Mesendoderm (in vitro differentiated cells): ENCODE measurements around the gene IGFL1.
"Not testable (repeated sequence)": the region's sequence is repeated elsewhere in the genome, so short reads cannot be mapped to it uniquely, and the experiment has no call there.

Experiments used
- DNase-seq: peaks from one replicate; pipeline ENCODE4 v3.0.0; 2013
- H2AK5ac ChIP-seq: 2 replicates; pipeline ENCODE4 v1.6.1; 2013; ENCODE audit warnings: low read length, inconsistent platforms
- H2BK120ac ChIP-seq: 2 replicates; pipeline ENCODE4 v1.6.1; 2013; ENCODE audit warnings: low read depth, mild to moderate bottlenecking, low read length, moderate library complexity, mixed read lengths
- H2BK15ac ChIP-seq: replicated peaks from 2 replicates; pipeline ENCODE4 v1.6.1; 2013; ENCODE audit warnings: low read depth, mild to moderate bottlenecking, moderate library complexity
- H2BK5ac ChIP-seq: 2 replicates; pipeline ENCODE4 v1.6.1; 2013; ENCODE audit warnings: low read length, inconsistent platforms
- H3K18ac ChIP-seq: 2 replicates; pipeline ENCODE4 v1.6.1; 2013; ENCODE audit warnings: mild to moderate bottlenecking, low read length, mixed read lengths
- H3K23ac ChIP-seq: one replicate; pipeline ENCODE4 v1.6.1; 2013; ENCODE audit warnings: low read length
- H3K27ac ChIP-seq: 2 replicates; pipeline ENCODE4 v1.5.1; 2013; ENCODE audit warnings: low read depth, mild to moderate bottlenecking, inconsistent platforms, low read length, moderate library complexity
- H3K27me3 ChIP-seq: 2 replicates; pipeline ENCODE4 v1.6.1; 2013; ENCODE audit warnings: low read length, control low read depth, mild to moderate bottlenecking, inconsistent platforms; ENCODE audit not compliant: insufficient read depth, poor library complexity
- H3K36me3 ChIP-seq: 2 replicates; pipeline ENCODE4 v1.6.1; 2013; ENCODE audit warnings: low read length, inconsistent platforms; ENCODE audit not compliant: control insufficient read depth, insufficient read depth
- H3K4ac ChIP-seq: one replicate; pipeline ENCODE4 v1.6.1; 2013; ENCODE audit warnings: low read depth, mild to moderate bottlenecking, low read length, moderate library complexity
- H3K4me1 ChIP-seq: 2 replicates; pipeline ENCODE4 v1.6.1; 2013; ENCODE audit warnings: low read depth, low read length, inconsistent platforms; ENCODE audit not compliant: control insufficient read depth
- H3K4me2 ChIP-seq: 2 replicates; pipeline ENCODE4 v1.6.1; 2013; ENCODE audit warnings: low read length
- H3K4me3 ChIP-seq: 2 replicates; pipeline ENCODE4 v1.5.1; 2013; ENCODE audit warnings: mild to moderate bottlenecking, low read length
- H3K56ac ChIP-seq: one replicate; pipeline ENCODE4 v1.6.1; 2013; ENCODE audit warnings: low read length
- H3K79me1 ChIP-seq: 2 replicates; pipeline ENCODE4 v1.6.1; 2013; ENCODE audit warnings: low read length, inconsistent platforms
- H3K79me2 ChIP-seq: 2 replicates; pipeline ENCODE4 v1.6.1; 2013; ENCODE audit warnings: mild to moderate bottlenecking, low read length; ENCODE audit not compliant: control insufficient read depth, insufficient read depth
- H3K9ac ChIP-seq: 2 replicates; pipeline ENCODE4 v1.6.1; 2013; ENCODE audit warnings: low read length, inconsistent platforms
- H4K5ac ChIP-seq: one replicate; pipeline ENCODE4 v1.6.1; 2013; ENCODE audit warnings: low read length
- H4K8ac ChIP-seq: one replicate; pipeline ENCODE4 v1.6.1; 2013; ENCODE audit warnings: low read depth, mild to moderate bottlenecking, control low read depth, low read length, moderate library complexity
- WGBS: extraction: QIAGEN DNeasy Blood & Tissue Kit; methylation state at CpG from one replicate; pipeline ENCODE4 v1.1.7; 2013; ENCODE audit warnings: low lambda C conversion rate, missing lambda C conversion rate; ENCODE audit not compliant: insufficient coverage; ENCODE audit errors: extremely low coverage; 5-methylcytosine and 5-hydroxymethylcytosine counted together

Gene IGFL1

DNA sequence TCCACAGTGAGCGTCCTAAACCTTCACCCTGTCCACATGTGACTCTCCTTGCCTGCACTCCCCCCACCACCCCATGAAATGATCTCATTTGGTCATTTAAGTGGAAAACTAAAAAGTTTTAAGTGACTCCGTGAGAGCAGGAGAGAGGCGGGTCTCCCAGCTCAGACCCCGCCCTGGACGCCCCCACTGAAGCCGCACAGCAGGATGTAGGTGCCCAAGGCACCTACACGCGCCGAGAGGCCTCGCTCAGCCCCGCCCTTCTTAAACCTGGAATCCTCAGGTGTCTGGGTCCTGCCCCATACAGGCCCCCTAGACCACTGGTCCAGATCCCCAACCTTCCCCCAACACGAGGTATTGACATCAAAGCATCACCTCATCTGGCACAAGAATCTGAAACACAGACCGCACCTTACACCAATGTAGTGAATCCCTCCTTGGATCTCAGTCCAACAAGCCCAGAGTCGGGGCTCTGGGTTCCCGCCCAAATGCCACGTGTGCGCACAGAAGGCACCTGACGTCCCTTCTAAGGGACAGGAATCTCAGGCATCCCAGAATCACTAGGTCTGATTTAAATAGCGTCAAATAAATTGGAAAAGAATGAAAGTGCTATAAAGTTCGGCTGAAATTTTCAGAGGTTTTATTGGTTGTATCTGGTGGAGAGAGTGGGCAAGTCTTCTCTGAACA, 3.5 kb downstream of the IGFL1 start:
- Histone ChIP-seq H3K4me1 (no peaks in the 10 kb centered on the region), H3K79me2 (no peaks in the 10 kb centered on the region)
- no CpG with 5 or more reads among the region's 20 CpGs for WGBS

DNA sequence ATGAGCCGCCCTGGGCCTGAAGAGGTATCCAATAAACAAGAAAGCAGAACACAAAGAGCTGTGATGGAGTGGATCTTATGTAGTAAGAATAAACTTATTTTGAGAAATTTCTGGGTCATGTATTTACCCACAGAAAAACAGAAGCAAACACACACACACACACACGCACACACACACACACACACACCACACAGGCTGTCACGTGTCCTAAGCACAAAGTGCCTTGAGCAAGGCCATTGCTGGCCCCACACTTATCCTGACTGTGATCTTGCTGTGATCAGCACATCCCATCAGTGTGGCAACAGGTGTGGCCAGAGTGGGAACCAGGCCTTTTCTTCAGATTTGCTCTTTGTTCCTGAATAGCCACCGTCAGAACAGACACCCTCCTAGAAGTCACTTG, 4.3 kb downstream of the IGFL1 start:
- H4K8ac ChIP-seq, H3K18ac ChIP-seq, H3K4me1 ChIP-seq, H2BK120ac ChIP-seq, H3K27ac ChIP-seq, H2BK5ac ChIP-seq, H2AK5ac ChIP-seq, H3K4me3 ChIP-seq, H3K79me2 ChIP-seq, DNase-seq, H3K9ac ChIP-seq, H3K4ac ChIP-seq, H3K4me2 ChIP-seq, H4K5ac ChIP-seq, H3K79me1 ChIP-seq, H2BK15ac ChIP-seq, H3K36me3 ChIP-seq, H3K23ac ChIP-seq, H3K56ac ChIP-seq, H3K27me3 ChIP-seq: not testable (repeated sequence)
- no CpG with 5 or more reads among the region's 4 CpGs for WGBS

More for the DNA sequence above, 3.5 kb downstream of the IGFL1 start:
- no peak overlapping the region for H2BK120ac ChIP-seq
- H4K5ac ChIP-seq = no peak overlapping the region
- no peak overlapping the region for H3K56ac ChIP-seq
- H2AK5ac ChIP-seq = no peak overlapping the region
- H3K27me3 ChIP-seq = no peaks in the 10 kb centered on the region
- no peaks in the 10 kb centered on the region for H3K36me3 ChIP-seq
- no peak overlapping the region for H3K4me2 ChIP-seq
- no peak overlapping the region for H2BK15ac ChIP-seq
- H3K27ac ChIP-seq = no peak overlapping the region
- no peak overlapping the region for H2BK5ac ChIP-seq
- DNase-seq = no peak
- no peak overlapping the region for H3K23ac ChIP-seq
- H3K79me1 ChIP-seq = no peaks in the 10 kb centered on the region
- H3K18ac ChIP-seq = no peak overlapping the region
- H4K8ac ChIP-seq = no peak overlapping the region
- no peak overlapping the region for H3K9ac ChIP-seq
- H3K4me3 ChIP-seq = no peak overlapping the region
- H3K4ac ChIP-seq = no peak overlapping the region

DNA sequence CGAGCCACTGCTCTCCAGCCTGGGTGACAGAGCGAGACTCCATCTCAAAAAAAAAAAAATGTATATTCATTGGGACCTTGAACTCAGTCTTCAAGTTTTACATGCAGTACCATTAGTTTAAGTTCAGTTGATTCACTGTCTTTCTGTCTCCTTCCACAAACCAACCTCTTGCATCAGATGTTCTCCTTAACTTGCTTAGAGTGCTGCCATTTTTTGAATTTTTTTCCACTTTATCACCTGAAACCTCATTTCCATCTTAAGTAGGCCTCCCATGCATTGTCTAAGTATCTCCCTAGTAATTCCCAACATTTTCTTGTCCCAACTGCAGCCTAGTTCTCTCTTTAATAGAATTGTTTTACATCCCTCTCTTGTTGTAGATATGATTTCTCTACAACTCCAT, 8.6 kb downstream of the IGFL1 start:
- not testable (repeated sequence) for H3K4ac ChIP-seq, H3K23ac ChIP-seq, H3K4me2 ChIP-seq, H3K79me2 ChIP-seq, H3K18ac ChIP-seq, H2BK15ac ChIP-seq, H4K8ac ChIP-seq, H4K5ac ChIP-seq, H3K27me3 ChIP-seq, H2BK5ac ChIP-seq, H2AK5ac ChIP-seq, H3K4me3 ChIP-seq, H3K56ac ChIP-seq, H3K36me3 ChIP-seq, DNase-seq, H3K27ac ChIP-seq, H3K79me1 ChIP-seq, H3K9ac ChIP-seq, H2BK120ac ChIP-seq, H3K4me1 ChIP-seq
- no CpG with 5 or more reads among the region's 2 CpGs for WGBS

GRCh38 chr19:46239193-46240024, 9.9 kb downstream of the IGFL1 start:
- Histone ChIP-seq H4K5ac (no peak overlapping the region), H2BK15ac (no peak overlapping the region), H3K9ac (no peak overlapping the region), H3K4ac (no peak overlapping the region), H3K4me1 (peaks cover 1% of the 10 kb centered on the region), H3K18ac (no peak overlapping the region), H2AK5ac (no peak overlapping the region), H3K79me2 (no peaks in the 10 kb centered on the region), H3K56ac (no peak overlapping the region), H3K36me3 (no peaks in the 10 kb centered on the region), H3K27me3 (no peaks in the 10 kb centered on the region), H3K27ac (no peak overlapping the region), H3K79me1 (no peaks in the 10 kb centered on the region), H3K4me2 (no peak overlapping the region), H3K4me3 (no peak overlapping the region), H2BK5ac (peak overlapping the region; percentile 31), H2BK120ac (no peak overlapping the region), H3K23ac (no peak overlapping the region), H4K8ac (no peak overlapping the region)
- no CpG with 5 or more reads among the region's 6 CpGs for WGBS
- DNase-seq = no peak

- H3K27me3 ChIP-seq = no peaks in the 10 kb centered on the region
- no peak overlapping the region for H2BK15ac ChIP-seq
- H2BK5ac ChIP-seq = peak overlapping the region; percentile 79
- no peak overlapping the region for H2AK5ac ChIP-seq
- no peak overlapping the region for H4K8ac ChIP-seq
- H3K79me2 ChIP-seq = no peaks in the 10 kb centered on the region
- H2BK120ac ChIP-seq = no peak overlapping the region
- H3K18ac ChIP-seq = no peak overlapping the region
- H3K4me2 ChIP-seq = no peak overlapping the region
- no peak overlapping the region for H4K5ac ChIP-seq
- DNase-seq = peak; percentile 84
- H3K27ac ChIP-seq = peak overlapping the region; percentile 75
- WGBS = no CpG with 5 or more reads among the region's 4 CpGs
- H3K4ac ChIP-seq = no peak overlapping the region
- H3K56ac ChIP-seq = peak overlapping the region; percentile 75
- no peaks in the 10 kb centered on the region for H3K79me1 ChIP-seq
- H3K4me1 ChIP-seq = peaks cover 1% of the 10 kb centered on the region
- H3K4me3 ChIP-seq = no peak overlapping the region
- no peak overlapping the region for H3K23ac ChIP-seq
- H3K36me3 ChIP-seq = no peaks in the 10 kb centered on the region
- H3K9ac ChIP-seq = no peak overlapping the region
Observed at GRCh38 chr19:46240693-46241092, 11.2 kb downstream of the IGFL1 start.
